Measurements from ENCODE around the gene LYRM2. TPM values are rescaled to one million over a fixed set of nuclear protein-coding genes. Genes with fewer than 3 reads are reported as not detected.
A peak's percentile ranks its signal among the peaks of the same experiment; 100 is the strongest.

LYRM2 gene
- polyA plus RNA-seq, 3 donors: 41.8 to 64.4 (median 43.0) TPM

DNA sequence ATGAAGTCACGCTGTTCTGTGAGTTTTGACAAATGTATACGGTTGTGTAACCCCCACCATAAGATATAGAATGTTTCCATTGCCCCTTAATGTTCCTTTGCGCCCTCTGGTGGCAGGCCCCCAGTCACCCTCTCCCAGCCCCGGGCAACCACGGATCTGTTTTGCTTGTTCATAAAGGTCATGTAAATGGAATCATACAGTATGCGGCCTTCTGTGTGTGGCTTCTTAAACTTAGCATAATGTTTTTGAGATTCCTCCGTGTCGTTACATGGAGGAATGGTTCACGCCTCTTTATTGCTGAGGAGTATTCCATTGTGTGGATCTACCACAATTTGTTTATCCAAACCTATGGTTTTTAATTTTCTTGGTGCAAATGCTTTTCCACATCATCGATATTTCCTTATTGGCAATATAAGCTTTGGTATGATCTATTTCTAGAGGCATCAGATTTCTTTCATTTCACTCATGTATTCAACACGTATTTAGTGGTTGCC is 28.4 kb downstream of the LYRM2 start:
- no peak for DNase-seq (ENCODE audit: extremely low read depth in 1 of 11, low read depth in 9 of 11, low spot score in 4 of 11)

DNA sequence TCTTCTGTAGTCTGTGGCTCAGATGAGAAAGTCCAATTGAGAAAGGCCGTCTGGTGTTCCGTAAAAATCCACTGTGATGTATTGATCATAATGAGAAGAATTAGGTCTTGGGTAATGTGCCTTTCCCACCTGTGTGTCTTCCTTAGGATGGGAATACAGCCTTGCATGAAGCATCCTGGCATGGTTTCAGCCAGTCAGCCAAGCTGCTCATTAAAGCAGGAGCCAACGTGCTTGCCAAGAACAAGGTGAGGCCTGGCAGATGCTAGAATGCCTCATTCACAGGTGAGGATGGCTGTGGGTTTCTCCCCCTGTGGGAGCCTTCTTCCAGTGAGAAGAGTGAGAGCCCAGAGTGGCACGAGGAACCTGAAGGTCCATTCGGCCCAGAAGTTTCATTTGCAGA is 32.7 kb downstream of the LYRM2 start:
- no peak for DNase-seq (ENCODE audit: extremely low read depth in 1 of 11, low read depth in 9 of 11, low spot score in 4 of 11)

DNA sequence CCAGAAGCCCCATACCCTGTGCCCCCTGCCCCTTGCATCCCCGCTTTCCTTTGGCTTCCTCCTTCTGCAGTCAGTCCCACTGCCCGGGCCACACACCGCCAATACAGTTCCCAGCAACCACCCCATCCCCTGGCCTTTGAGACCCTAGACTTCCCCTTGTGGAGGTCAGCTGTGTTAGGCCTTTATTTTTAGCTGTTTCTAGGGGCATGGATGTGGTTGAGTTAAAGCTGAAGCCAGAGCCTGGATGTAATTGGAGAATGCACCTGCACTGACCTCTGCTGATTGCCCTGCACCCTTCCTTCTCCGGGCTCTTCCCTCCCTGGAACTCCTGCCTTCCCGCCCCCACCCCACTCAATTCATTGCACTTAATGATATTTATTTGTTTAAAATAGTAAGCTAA is 33.9 kb downstream of the LYRM2 start:
- no peak for DNase-seq (ENCODE audit: extremely low read depth in 1 of 11, low read depth in 9 of 11, low spot score in 4 of 11)

DNA sequence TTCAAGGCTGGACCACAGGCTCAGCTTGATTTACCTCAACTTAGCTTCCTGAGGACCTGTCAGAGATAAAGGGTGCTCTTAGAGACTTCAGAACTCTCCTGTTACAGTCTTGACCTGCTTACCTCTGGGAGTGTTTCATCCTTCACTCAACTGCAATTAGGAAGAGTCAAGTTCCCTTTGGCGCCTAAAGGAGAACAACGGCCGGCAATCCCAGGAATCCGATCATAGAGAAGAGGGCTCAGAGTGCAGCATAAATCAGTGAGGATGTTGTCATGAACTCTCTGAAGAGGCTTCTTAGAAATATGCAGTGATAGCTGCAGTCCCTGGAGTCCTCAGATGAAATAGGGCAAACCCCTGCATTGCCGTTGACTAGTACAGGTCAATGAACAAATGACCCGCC is 36.4 kb downstream of the LYRM2 start:
- peak in 7 of 11 donors; percentile 25 to 74 (median 47) for DNase-seq (ENCODE audit: extremely low read depth in 1 of 11, low read depth in 9 of 11, low spot score in 4 of 11)

DNA sequence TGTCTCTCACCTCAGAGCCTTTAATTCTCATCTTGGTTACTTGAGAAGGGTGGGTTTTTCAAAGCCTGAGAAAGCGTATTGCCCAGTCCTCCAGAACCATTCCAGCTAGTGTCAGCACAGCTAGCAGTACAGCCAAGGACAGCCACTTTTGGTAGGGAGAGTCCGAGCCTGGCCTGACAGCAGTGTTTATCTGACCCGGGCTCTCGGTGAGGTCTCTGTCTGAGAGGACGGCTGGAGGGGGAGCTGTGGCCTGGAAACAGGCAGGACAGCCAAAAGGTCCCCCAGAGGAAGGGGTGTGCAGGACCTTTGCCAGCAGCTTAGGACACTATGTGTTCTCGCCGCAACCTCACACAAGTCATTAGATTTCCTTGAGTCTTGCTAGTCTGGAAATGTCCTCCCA is 38.8 kb downstream of the LYRM2 start:
- no peak for DNase-seq (ENCODE audit: extremely low read depth in 1 of 11, low read depth in 9 of 11, low spot score in 4 of 11)

DNA sequence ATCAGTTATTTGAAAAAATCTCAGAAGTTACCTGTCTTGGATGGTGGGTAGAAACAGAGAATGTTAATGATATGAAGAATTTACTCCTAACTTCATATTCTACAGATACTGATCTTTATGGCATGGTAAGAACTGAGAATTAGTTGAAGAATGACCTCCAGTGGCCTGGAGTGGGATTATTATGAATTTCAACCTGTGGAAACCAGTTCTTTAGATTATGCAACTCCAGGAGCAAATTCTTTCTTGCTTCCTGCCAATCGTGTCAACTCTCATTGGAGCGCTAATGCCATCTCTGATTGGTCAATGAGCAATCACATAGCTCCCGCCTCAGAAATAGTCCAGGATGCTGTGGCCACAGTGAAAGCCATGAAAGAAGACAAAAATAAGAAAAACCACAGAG is 40.6 kb downstream of the LYRM2 start:
- DNase-seq (ENCODE audit: extremely low read depth in 1 of 11, low read depth in 9 of 11, low spot score in 4 of 11): no peak

DNA sequence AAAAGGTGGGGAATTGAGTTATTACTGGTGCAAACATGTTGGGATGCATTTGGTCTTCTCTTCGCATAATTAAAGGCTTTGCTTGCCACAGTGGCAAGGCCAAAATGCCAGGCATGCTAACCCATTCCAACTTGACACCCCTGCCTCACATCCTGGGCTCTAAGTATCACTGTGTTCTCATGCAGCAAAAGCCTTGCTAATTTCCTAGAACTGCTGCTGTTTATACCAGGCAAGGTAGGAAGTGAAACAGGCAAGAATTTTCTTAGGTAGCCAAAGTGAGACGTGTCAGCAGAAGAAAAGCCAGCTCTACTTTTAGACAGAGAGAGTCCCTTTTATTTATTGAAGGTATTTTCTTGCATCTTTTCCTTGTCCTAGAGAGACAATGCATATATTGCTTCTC is 41.2 kb downstream of the LYRM2 start:
- DNase-seq (ENCODE audit: extremely low read depth in 1 of 11, low read depth in 9 of 11, low spot score in 4 of 11): no peak

DNA sequence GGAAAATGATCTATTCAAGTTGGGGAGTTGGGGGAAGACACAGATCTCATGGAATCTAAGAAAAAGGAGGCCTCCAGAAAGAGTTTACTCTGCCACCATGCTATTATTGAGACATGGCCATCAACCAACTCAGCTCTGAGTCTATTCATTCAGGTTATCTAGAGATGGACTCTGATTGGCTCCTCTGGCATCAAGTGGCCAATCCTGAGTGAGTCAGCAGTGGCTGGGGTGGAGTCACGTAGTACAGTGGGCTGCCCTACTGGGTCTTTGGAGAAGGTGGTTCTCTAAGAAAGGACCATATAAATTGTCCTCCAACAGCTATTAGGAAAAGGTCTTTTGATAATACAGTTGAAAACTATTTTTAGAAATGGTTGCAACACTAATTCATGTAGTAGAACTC is 42.1 kb downstream of the LYRM2 start:
- DNase-seq (ENCODE audit: extremely low read depth in 1 of 11, low read depth in 9 of 11, low spot score in 4 of 11): no peak

DNA sequence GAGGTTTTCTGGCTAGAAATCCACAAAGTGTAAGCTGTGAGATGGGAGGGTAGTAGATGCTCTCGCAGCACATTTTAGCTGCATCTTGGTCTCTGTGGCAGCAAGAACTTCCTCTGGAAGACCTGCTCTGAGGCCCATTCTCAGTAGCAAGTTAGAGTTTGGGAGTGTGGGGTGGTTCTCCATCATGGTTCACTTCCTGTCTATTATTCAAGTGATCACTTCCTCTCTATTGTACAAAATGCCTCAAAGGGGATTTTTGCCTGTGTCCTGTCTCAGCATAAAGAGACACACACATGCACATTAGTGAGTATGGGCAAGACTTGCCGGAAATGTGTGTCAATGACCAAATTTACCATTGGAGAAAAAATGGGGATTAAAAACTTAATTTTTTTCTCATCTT is 42.5 kb downstream of the LYRM2 start:
- DNase-seq (ENCODE audit: extremely low read depth in 1 of 11, low read depth in 9 of 11, low spot score in 4 of 11): no peak

DNA sequence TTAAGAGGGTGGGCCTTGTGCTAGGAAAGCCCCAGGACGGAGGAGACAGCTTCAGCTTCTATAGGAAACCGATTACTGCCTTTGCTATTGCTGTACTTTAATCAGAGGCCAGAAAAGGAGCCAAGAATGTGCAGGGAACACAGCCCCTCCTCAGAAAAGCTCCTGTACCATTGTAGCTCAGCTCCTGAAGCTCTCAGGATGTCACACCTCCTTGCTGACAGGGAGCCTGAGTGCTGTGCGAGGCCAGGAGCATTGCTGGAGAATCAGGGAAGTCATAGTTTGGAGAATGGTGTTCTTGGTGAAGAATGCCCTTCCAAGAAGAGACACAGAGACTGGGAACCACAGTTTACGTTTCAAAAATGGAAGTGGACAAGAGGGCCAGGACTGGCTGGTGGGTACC is 46.8 kb downstream of the LYRM2 start:
- DNase-seq (ENCODE audit: extremely low read depth in 1 of 11, low read depth in 9 of 11, low spot score in 4 of 11): no peak

DNA sequence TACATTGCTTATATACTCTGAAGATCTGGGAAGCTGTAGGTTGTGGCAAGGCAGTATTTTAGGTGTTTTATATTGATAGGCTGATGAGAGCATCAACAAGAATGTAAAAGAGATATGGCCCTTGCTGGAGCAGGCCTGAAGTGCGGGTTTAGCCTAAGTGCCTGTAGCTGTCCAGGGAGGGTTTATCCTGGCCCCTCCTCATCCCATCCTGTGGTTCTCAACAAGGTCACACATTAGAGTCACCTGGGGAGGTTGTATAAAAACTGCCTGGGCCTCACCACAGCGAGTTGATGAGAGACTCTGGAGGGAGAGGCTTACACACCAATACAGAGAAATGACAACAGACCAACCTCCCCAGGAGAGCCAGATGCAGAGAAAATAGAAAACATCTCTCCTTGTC is 48.4 kb downstream of the LYRM2 start:
- DNase-seq (ENCODE audit: extremely low read depth in 1 of 11, low read depth in 9 of 11, low spot score in 4 of 11): no peak

DNA sequence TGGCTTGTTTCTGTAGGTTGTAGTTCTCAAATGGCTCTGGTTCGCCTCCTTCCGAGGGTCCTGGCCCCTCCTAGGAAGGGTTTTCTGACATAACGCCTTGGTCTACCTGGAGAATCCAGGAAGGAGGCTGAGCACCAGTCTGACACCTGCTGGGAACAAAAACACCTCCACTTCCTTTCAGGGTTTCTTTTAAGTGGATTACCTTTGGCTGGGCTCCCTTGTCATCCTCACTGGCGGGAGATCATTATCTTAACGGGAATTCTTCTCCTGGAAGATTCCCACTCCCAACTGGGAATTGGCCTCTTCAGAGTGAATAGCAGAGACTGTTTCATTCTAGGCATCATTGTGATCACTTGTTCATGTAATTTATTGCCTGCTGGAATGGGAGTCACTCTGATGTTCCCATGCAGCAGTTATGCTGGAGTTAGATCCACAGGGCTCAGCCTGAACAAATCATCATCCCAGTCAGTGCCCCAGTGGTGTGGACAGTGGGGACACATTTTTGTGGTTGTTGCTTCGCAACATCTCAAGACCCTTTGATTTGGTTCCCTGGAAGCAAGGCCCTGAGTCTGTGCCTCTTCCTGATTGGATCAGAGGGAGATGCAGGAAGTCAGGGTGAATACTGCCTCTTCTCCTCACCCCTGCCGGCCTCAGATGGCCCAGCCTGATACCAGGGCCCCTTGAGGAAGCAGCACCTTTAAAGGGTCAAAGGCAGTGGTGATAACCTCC is 49.1 kb downstream of the LYRM2 start:
- no peak for DNase-seq (ENCODE audit: extremely low read depth in 1 of 11, low read depth in 9 of 11, low spot score in 4 of 11)

DNA sequence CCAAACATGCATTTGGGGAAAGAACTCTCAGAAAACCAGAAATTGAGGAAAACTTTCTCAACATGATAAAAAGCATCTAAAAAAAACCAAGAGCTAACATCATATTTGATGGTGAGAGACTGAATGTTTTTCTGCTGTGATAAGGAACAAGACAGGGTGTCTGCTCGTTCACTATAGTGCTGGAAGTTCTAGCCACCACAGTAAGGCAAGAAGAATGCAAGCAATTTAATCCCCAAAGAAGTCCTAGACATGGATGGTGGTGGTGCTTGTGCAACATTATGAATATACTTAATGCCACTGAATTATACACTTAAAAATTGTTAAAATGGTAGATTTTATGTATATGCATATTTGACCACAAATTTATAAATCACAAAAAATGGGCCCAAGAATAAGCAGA is 53.4 kb downstream of the LYRM2 start:
- DNase-seq (ENCODE audit: extremely low read depth in 1 of 11, low read depth in 9 of 11, low spot score in 4 of 11): no peak

DNA sequence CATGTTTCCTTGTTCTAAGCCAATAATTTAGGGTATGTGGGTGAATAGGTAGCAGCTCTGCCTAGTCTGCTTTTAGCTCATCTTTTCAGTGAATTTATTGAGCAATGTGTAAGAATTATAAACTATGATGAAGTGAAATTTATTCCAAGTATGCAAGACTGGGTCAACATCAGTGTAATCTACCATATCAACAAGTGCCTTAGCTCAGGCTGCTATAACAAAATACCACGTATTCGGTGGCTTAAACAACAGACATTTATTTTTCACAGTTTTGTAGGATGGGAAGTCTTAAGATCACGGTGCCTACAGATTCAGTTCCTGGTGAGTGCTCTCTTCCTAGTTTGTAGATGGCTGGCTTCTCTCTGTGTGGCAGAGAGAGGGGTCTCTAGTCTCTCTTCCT is 54.0 kb downstream of the LYRM2 start:
- DNase-seq (ENCODE audit: extremely low read depth in 1 of 11, low read depth in 9 of 11, low spot score in 4 of 11): no peak

DNA sequence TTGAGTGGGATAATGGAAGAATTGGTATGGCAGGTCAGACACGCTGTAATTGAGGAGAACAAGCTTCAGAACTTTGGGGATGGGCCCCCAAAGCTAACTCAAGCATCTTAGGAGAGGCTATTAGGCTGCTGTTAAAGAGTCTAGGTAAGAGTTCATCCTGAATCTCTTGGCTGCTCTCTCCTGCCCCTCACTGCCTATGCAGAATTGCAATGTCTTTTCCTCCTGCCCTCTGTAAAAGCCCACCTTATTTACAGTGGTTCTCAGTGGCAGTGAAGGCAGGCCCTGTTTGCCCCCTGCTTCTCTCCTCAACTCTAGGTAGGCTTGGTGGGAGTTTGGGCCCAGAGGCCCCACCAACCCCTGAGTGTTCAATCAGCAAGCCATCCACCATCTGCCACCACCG is 55.0 kb downstream of the LYRM2 start:
- DNase-seq (ENCODE audit: extremely low read depth in 1 of 11, low read depth in 9 of 11, low spot score in 4 of 11): no peak

DNA sequence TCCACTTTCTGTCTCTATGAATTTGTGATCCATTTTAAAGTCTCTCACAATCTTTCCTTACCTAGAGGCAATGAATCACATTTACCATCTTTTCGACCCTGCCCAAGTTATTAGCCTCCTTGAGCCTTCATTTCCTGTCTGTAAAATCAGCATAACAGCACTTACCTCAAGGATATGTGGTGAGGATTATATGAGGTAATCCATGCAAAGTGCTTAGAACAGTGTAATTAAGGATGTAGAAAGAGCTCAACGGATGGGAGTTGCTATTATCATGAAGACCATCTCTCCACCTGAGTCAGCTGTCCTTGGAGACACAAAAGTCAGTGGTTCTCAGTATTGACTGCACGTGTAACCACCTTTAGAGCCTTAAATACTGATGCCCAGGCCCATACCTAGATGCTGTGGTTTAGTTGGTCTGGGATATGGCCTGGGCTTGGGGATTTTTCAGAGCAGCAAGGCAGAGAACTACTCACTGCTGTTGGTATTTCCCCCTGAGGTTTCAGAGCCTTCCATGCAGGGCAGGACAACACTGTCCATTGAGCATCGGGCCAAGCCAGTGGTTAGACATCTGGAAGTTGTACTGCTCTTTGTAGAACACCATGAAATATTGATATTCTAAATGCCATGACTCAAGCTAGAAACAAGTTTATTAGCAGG is 55.8 kb downstream of the LYRM2 start:
- DNase-seq (ENCODE audit: extremely low read depth in 1 of 11, low read depth in 9 of 11, low spot score in 4 of 11): no peak

DNA sequence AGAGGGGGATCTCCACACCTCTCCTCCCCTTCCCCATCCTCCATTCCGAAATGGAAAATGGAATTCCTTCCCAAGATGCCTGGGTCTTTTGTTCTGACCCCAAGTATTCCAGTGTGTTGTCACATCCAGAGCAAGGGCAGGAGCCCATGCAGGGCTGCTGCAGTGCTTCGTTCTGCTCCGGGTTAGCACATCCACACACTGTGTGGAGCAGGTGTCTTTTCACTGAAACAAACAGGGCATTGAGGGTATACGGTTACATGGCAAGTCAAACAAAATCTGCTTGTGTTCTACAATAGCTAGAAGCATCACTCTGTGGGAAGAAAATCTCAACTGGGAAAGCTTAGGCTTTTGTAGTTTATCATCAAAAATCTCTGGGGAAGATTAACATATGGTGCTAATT is 56.9 kb downstream of the LYRM2 start:
- DNase-seq (ENCODE audit: extremely low read depth in 1 of 11, low read depth in 9 of 11, low spot score in 4 of 11): no peak

DNA sequence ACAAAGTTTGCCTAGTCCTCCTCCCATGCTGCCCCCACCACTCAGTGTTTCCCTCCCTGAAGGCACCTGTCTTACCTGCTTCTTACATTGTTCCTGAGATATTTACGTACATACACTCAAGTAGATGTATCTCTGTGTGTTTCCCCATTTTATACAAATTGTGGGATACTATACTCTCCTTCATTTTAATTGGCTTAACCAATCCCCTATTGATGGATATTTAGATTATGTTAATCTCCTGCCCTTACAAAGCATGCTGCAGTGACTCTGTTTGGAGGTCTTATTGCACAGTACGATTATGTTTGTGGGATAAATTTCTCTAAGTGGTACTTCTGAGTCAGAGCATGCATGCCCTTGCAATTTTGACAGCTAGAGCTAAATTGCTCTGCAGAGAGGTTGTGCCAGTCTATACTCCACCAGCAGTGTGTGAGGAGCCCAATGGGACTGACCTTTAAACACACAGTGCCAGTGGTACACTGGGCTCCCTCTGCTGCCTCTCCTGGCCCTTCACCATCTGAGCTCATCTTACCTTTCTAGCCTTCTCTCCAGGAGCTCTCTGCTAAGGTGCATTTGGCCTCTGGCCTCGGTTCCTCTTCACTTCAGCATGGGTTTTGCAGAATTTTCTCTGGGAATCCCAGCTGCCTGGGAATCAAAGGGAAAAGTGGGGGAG is 57.4 kb downstream of the LYRM2 start:
- no peak for DNase-seq (ENCODE audit: extremely low read depth in 1 of 11, low read depth in 9 of 11, low spot score in 4 of 11)

DNA sequence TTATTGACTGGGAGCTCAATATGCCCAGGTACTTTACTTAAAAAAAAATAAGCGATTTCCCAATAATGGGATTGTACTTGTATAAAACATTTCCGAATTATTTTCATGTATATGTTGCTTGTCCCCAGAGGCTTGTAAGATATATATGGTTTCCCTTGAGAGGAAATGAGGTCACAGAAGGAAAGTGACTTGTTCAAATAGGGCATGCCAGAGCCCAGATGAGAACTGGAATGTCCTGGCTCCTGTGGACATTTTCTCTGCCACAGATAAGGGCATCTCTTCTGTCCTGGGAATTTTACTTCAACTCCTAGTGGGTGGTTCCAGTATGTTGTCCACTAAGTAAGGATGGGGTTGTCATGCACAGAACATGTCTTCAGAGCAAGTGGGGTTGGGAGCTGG is 63.0 kb downstream of the LYRM2 start:
- DNase-seq (ENCODE audit: extremely low read depth in 1 of 11, low read depth in 9 of 11, low spot score in 4 of 11): no peak

DNA sequence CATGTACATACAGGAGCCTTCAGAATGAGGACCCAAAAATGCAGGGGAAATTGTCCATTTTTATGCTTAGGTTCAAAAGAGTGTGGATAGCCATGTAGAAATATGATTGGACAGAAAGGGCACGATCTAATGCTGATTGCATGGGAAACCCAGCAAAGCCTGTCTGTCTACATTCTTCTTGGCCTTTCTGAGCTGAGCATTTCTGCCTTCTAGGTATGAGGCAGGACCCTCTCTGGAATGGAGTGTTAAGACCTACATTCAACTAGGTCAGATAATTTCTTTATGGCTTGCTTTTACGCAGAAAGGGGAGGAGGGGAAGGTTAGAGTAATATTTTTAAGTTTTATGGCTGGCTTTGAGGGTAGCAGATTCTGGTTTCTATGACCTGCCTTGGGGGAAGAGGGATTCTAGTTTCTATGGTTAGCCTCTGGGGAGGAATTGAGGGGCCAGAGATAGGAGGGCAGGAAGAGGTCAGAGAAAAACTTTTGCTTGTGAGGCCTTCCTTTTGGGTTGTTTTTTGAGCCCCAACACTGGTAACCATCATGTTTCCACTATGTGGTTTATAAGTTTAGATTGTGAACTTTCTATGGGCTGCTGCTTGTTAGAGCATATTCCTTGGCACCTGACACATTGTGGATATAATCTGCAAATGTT is 63.5 kb downstream of the LYRM2 start:
- DNase-seq (ENCODE audit: extremely low read depth in 1 of 11, low read depth in 9 of 11, low spot score in 4 of 11): no peak
